Measurements from ENCODE around the gene CCDC90B.
A peak's percentile ranks its signal among the peaks of the same experiment; 100 is the strongest.
"Not testable (repeated sequence)": the region's sequence is repeated elsewhere in the genome, so short reads cannot be mapped to it uniquely, and the experiment has no call there.

The CCDC90B gene, protein sequence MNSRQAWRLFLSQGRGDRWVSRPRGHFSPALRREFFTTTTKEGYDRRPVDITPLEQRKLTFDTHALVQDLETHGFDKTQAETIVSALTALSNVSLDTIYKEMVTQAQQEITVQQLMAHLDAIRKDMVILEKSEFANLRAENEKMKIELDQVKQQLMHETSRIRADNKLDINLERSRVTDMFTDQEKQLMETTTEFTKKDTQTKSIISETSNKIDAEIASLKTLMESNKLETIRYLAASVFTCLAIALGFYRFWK

GRCh38 chr11:83285771-83286528 lies at the start of gene CCDC90B:
Gene CCDC90B, minus strand, starts transcription at chr11:83286367. Its CDS starts 395 bp downstream, at chr11:83285972.
- DNase-seq (ENCODE audit: low spot score), result peak; percentile 95

DNA sequence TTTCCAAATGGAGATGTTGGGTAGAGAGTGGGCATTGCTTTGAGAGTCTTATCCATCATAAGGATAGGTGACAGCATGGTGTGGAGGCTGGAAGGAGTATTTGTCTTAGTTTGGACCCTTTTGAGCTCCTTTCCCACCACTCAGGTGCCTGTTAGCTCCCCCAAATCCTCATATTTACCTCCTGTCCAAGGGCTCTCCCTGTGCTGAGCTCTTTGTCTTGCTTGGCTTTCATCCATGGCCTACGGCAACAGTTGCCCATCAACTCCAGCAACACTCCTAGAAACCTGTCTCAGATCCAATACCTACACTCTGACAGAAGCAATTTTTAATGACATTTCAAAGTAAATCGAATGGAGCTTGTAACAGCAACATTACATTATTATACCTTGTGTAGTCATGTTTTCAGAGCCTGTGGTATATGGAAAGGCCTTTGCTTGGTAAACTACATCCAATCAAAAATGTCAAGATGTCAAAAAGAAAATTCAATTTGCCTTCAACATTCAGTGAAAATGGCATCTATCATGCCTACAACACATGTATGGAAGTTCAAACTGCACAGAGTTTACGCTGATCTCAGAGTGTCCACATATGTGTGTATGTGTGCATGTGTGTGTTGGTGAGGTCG lies 49.4 kb upstream of the CCDC90B start:
- no peak for DNase-seq (ENCODE audit: low spot score)

GRCh38 chr11:83330303-83330702 lies 44.1 kb upstream of the CCDC90B start:
- DNase-seq (ENCODE audit: low spot score), result no peak

GRCh38 chr11:83326326-83326725 lies 40.2 kb upstream of the CCDC90B start:
- no peak for DNase-seq (ENCODE audit: low spot score)

- no peak for DNase-seq (ENCODE audit: low spot score)
Measured at GRCh38 chr11:83319346-83319745, 33.2 kb upstream of the CCDC90B start.

- no peak for DNase-seq (ENCODE audit: low spot score)
Measured at GRCh38 chr11:83318931-83319330, 32.8 kb upstream of the CCDC90B start.

DNA sequence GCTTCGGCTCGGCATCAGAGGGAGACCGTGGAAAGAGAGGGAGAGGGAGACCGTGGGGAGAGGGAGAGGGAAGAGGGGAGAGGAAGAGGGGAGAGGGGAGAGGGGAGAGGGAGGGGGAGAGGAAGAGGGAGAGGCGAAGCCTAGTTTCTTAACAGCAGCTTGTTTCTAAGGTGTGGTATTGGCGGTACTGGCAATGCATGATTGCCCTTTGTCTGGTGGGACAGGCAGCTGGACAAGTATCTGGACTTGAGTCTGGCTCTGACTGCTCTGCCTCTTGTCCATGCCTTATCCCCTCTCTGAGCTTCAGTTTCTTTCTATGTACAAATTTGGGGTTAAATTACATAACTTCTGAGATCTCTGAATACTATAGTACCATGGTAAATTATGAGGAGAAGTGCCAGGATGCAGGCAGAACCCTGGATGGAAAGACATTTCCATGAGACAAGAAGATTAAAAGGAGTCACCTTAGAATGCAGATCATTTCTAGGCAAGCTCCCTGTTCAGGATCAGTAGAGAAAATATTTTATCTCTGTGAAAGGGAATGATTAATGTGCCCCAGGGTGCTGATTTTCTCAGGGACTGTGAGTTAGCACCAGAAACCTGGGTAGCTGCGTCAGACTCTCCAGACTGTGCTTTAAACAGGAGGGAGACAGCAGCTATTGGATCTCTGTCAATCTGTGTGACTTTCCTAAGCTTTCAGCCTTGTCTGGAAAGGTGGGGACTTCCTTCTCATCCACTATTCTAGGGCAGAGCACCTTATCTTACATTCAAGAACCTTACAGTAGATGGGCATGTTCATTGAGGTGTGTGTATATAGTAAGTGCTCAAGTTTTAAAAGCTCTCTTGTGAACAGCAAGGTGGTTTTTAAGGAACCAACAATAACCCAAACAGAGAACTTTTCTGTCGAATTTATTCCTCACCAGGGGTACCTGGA lies 31.9 kb upstream of the CCDC90B start:
- no peak for DNase-seq (ENCODE audit: low spot score)

DNA sequence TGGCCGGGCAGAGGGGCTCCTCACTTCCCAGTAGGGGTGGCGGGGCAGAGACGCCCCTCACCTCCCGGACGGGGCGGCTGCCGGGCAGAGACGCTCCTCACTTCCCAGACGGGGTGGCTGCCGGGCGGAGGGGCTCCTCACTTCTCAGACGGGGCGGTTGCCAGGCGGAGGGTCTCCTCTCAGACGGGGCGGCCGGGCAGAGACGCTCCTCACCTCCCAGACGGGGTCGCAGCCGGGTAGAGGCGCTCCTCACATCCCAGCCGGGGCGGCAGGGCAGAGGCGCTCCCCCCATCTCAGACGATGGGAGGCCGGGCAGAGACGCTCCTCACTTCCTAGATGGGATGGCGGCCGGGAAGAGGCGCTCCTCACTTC lies 30.7 kb upstream of the CCDC90B start:
- not testable (repeated sequence) for DNase-seq (ENCODE audit: low spot score)

DNA sequence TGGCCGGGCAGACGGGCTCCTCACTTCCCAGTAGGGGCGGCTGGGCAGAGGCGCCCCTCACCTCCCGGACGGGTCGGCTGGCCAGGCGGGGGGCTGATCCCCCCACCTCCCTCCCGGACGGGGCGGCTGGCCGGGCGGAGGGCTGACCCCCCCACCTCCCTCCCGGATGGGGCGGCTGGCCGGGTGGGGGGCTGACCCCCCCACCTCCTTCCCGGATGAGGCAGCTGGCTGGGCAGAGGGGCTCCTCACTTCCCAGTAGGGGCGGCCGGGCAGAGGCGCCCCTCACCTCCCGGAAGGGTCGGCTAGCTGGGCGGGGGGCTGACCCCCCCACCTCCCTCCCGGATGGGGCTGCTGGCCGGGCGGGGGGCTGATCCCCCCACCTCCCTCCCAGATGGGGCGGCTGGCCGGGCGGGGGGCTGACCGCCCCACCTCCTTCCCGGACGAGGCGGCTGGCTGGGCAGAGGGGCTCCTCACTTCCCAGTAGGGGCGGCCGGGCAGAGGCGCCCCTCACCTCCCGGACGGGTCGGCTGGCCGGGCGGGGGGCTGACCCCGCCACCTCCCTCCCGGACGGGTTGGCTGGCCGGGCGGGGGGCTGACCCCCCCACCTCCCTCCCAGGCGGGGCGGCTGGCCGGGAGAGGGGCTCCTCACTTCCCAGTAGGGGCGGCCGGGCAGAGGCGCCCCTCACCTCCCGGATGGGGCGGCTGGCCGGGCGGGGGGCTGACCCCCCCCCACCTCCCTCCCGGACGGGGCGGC lies 30.2 kb upstream of the CCDC90B start:
- DNase-seq (ENCODE audit: low spot score), result not testable (repeated sequence)

DNA sequence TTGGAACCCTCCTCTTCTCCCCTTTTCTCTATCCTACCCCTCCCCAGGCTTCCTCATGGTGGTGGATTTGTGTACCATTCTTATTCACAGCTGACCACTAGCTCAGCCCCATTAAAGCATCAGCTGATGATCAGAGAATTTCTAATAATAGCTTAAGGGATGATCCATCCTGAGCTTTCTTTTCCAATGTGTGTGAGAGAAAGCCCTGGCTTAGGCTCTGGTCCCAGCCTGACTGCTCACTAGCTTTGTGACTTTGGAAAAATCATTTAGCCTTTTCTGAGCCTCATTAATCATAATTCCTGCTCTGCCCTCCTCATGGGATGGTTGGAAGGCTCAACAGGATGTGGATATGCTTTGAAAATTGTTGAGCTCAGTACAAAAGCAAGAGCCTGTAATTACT lies 26.3 kb upstream of the CCDC90B start:
- DNase-seq (ENCODE audit: low spot score), result no peak

DNA sequence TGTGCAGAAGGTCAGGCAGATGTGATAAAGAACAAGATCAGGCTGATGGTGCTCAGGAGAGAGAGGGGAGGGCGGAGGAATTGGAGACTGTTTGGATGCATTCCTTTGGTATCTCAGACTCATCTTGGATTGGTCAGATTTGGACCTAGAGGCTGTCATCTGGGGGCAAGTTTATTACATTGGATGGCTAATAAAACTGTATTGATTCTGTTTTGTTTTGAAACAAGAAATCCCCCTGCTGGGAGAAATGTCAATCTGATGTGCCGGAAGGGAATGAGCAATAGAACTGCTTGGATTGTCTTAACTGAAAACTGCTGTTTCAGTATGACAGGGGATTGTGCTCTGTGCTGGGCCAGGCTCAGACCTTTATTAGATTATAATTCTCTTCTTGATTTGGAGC lies 25.5 kb upstream of the CCDC90B start:
- DNase-seq (ENCODE audit: low spot score), result no peak

DNA sequence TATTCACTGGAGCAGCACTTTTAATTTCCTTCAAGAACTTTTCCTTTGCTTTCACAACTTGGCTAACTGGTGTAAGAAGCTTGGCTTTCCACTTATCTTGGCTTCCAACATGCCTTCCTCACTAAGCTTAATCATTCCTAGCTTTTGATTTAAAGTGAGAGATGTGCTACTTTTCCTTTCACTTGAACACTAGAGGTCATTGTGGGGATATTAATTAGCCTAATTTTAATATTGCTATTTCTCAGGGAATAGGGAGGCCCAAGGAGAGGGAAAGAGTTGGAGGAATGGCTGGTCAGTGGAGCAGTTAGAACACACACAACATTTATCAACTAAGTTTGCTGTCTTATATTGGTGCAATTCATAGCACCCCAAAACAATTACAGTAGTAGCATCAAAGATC lies 24.6 kb upstream of the CCDC90B start:
- no peak for DNase-seq (ENCODE audit: low spot score)

DNA sequence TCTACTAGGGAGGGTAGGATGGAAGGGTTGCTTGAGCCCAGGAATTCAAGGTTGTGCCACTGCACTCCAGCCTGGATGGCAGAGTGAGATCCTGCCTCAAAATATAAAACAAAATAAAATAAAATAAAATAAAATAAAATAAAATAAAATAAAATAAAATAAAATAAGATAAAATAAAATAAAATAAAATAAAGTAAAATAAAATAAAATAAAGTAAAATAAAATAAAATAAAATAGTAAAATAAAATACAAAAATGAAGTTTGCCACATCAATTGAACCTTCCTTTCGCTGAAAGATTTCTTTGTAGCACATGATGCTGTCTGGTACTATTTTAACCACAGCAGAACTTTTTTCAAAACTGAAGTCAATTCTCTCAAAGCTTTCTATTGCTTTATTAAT lies 22.4 kb upstream of the CCDC90B start:
- not testable (repeated sequence) for DNase-seq (ENCODE audit: low spot score)

- DNase-seq (ENCODE audit: low spot score), result no peak
Measured at GRCh38 chr11:83306200-83307080, 20.3 kb upstream of the CCDC90B start.

- no peak for DNase-seq (ENCODE audit: low spot score)
Measured at GRCh38 chr11:83303316-83303715, 17.1 kb upstream of the CCDC90B start.

- DNase-seq (ENCODE audit: low spot score), result no peak
Measured at GRCh38 chr11:83302151-83302550, 16.0 kb upstream of the CCDC90B start.

DNA sequence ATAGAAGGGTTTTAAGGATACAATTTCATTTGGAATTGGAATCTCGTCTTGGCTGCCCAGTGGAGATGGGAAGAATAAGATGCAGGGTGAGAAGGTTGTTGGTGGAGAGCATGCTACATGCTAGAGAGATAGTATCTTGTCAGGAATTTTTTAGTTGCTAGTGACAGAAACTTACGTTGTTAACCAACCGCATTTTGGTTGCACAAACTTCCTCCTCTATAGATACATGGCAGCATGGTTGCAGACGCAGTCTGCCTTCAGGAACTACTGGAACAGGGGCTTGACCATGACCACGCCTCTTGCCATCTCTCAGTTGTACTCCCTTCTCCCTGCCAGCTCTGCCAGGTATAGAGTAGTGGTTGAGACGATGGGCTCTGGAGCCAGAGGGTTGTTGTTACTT lies 13.5 kb upstream of the CCDC90B start:
- DNase-seq (ENCODE audit: low spot score), result no peak

GRCh38 chr11:83294208-83294607 lies 8.0 kb upstream of the CCDC90B start:
- DNase-seq (ENCODE audit: low spot score), result no peak

GRCh38 chr11:83293457-83293774 lies 7.2 kb upstream of the CCDC90B start:
- no peak for DNase-seq (ENCODE audit: low spot score)

DNA sequence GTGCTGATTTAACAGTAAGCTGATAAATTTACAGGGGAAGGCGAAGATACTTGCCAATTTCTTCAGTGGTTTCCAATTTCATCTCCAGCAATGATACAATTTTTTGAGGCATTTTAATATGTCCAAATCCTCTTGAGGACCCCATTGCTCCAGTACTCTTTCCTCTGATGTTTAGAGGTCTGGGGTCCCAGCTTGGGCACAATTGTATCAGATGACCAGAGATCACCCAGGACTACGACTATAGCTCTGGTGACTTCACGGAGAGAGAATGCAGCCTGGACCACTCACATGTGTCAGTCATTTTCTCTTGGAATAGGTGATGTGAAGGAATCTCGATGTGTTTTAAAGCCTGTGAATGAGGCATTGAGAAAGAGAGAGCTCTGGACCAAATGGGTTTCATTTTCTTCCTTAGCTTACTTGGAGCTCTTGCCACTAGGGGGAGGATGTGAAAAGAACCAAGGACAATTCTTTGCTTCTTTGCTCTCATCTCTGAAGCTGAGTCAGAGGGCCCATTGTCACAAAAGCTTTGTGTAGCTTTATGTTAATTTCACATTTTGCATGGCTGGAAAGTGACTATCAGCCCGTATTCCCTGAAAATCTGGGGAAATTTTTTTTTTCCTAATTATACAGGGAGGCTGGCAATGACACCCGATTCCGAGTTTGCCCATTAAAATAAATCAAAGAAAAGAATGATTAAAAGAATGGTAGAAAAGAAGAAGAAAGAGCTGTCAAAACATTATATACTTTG lies 6.7 kb upstream of the CCDC90B start:
- peak; percentile 76 for DNase-seq (ENCODE audit: low spot score)
